Gastroesophageal sphincter (tissue), 3 donors: ENCODE results near the gene SMC6.

Source experiments
- CTCF ChIP-seq, 4 experiments: fragments of 200-600 bp in 2 of 4; fragments of 450-650 bp in 2 of 4; sonication (generic) in 1 of 4; IDR thresholded peaks; one replicate each; pipeline ENCODE4 v1.5.1; 2017 to 2019; ENCODE audit warnings: antibody characterized with exemption in 4 of 4, mild to moderate bottlenecking in 2 of 4, moderate library complexity in 2 of 4
- POLR2A ChIP-seq, 2 donors: fragments of 450-650 bp; IDR thresholded peaks; one replicate each; pipeline ENCODE4 v1.6.1; 2017; ENCODE audit warnings: antibody characterized with exemption in 2 of 2, mild to moderate bottlenecking in 2 of 2, moderate library complexity in 1 of 2
- POLR2AphosphoS5 ChIP-seq: sonication (generic); formaldehyde crosslinking; IDR thresholded peaks from one replicate; pipeline ENCODE4 v1.6.1; 2017; ENCODE audit warnings: antibody characterized with exemption

GRCh38 chr2:17780546-17780945 lies 26.9 kb upstream of the SMC6 start:
- TF ChIP-seq CTCF (IDR thresholded peaks at IDR 0.05) (no peak), POLR2AphosphoS5 (no peak), POLR2A (IDR thresholded peaks at IDR 0.05) (no peak)
